NAMALWA (cell line): ENCODE measurements around the gene CREBL2.

Experiments
- DNase-seq: peaks from one replicate; pipeline ENCODE4 v3.0.0-alpha.2; 2015; ENCODE audit warnings: low spot score

CREBL2 gene

GRCh38 chr12:12681061-12681765 lies 69.5 kb downstream of the CREBL2 start:
- no peak for DNase-seq

- DNase-seq, result no peak
Observed at GRCh38 chr12:12682284-12682683, 70.6 kb downstream of the CREBL2 start.

GRCh38 chr12:12683136-12683697 lies 71.5 kb downstream of the CREBL2 start:
- no peak for DNase-seq

GRCh38 chr12:12683725-12684124 lies 72.0 kb downstream of the CREBL2 start:
- no peak for DNase-seq

- DNase-seq, result peak; percentile 42
Observed at GRCh38 chr12:12684375-12685106, 72.9 kb downstream of the CREBL2 start.

GRCh38 chr12:12685305-12685704 lies 73.6 kb downstream of the CREBL2 start:
- DNase-seq, result no peak

GRCh38 chr12:12686472-12686871 lies 74.8 kb downstream of the CREBL2 start:
- no peak for DNase-seq

GRCh38 chr12:12686925-12687324 lies 75.2 kb downstream of the CREBL2 start:
- no peak for DNase-seq

- DNase-seq, result no peak
Observed at GRCh38 chr12:12689647-12690300, 78.1 kb downstream of the CREBL2 start.

GRCh38 chr12:12691549-12691948 lies 79.9 kb downstream of the CREBL2 start:
- no peak for DNase-seq

GRCh38 chr12:12693111-12693671 lies 81.5 kb downstream of the CREBL2 start:
- DNase-seq, result no peak
